Measurements from ENCODE around the gene SMG6. TPM values are rescaled to one million over a fixed set of nuclear protein-coding genes. Genes with fewer than 3 reads are reported as not detected.

Gene SMG6
- total RNA-seq, 2 experiments from 2014 or later, result 39.3 to 39.7 TPM

- no peaks in the 10 kb centered on the region for H3K27me3 ChIP-seq (ENCODE audit: control insufficient read depth in 1 of 2, insufficient read depth in 2 of 2, low read length in 2 of 2)
- H3K4me3 ChIP-seq (ENCODE audit: low read length), result no peak overlapping the region
- peaks cover 83% of the 10 kb centered on the region for H3K36me3 Mint-ChIP-seq (ENCODE audit: low read depth)
- H3K9me3 Mint-ChIP-seq, result no peaks in the 10 kb centered on the region
- no peaks in the 10 kb centered on the region for H3K9me3 ChIP-seq (ENCODE audit: control insufficient read depth in 1 of 2, insufficient read depth in 1 of 2, low read length in 2 of 2)
- H3K36me3 ChIP-seq (ENCODE audit: insufficient read depth, low read length), result peaks cover 83% of the 10 kb centered on the region
- ChIA-PET POLR2A (interaction anchor here (1.0 to 3.9 kb wide), 6 partner anchors 17 to 229 kb away, joined by 3 to 17 read pairs (median 4); partner anchors contain the start of genes HIC1, SMG6 and SRR), CTCF (interaction anchor here (1.0 to 3.8 kb wide), 4 partner anchors 24 to 229 kb away, joined by 3 to 30 read pairs (median 9); partner anchors contain the start of gene HIC1)
- no peak for TF ChIP-seq CTCF (IDR thresholded peaks at IDR 0.05)
- peaks cover 33% of the 10 kb centered on the region for H3K4me1 Mint-ChIP-seq (ENCODE audit: low read depth)
- ATAC-seq (ENCODE audit: poor library complexity) (no peak), DNase-seq (no peak)
- intact Hi-C loops (cut with DNase I, micrococcal nuclease), result loop anchor here (1.0 to 10.0 kb wide), 4 partner anchors 17 to 559 kb away; partner anchors contain the start of gene WDR81 (in 1 of the 2)
- no peaks in the 10 kb centered on the region for H3K27me3 Mint-ChIP-seq
- H3K4me3 Mint-ChIP-seq, result no peak overlapping the region
- H3K27ac ChIP-seq (ENCODE audit: low read depth in 1 of 2, low read length in 2 of 2), result no peak overlapping the region
- H3K27ac Mint-ChIP-seq, result no peak overlapping the region
- peaks cover 14% of the 10 kb centered on the region for H3K4me1 ChIP-seq (ENCODE audit: insufficient read depth, low read length)
These were observed 20.3 kb downstream of the SMG6 start for GRCh38 chr17:2283302-2283701.

GRCh38 chr17:2282297-2282873 lies 21.2 kb downstream of the SMG6 start:
- Histone ChIP-seq H3K9me3 (ENCODE audit: control insufficient read depth in 1 of 2, insufficient read depth in 1 of 2, low read length in 2 of 2) (no peaks in the 10 kb centered on the region), H3K4me1 (ENCODE audit: insufficient read depth, low read length) (peaks cover 14% of the 10 kb centered on the region), H3K27ac (ENCODE audit: low read depth in 1 of 2, low read length in 2 of 2) (no peak overlapping the region), H3K27me3 (ENCODE audit: control insufficient read depth in 1 of 2, insufficient read depth in 2 of 2, low read length in 2 of 2) (no peaks in the 10 kb centered on the region), H3K36me3 (ENCODE audit: insufficient read depth, low read length) (peaks cover 75% of the 10 kb centered on the region), H3K4me3 (ENCODE audit: low read length) (no peak overlapping the region)
- ATAC-seq (ENCODE audit: poor library complexity) (peak; percentile 80), DNase-seq (peak in 4 of 14 experiments; percentile 10 to 81 (median 76))
- H3K36me3 Mint-ChIP-seq (ENCODE audit: low read depth), result peaks cover 74% of the 10 kb centered on the region
- CTCF ChIA-PET, result interaction anchor here (0.7 to 3.8 kb wide), 8 partner anchors 14 to 228 kb away, joined by 3 to 30 read pairs (median 6); partner anchors contain the start of gene HIC1
- POLR2A ChIA-PET, result interaction anchor here (1.0 to 3.9 kb wide), 8 partner anchors 16 to 228 kb away, joined by 3 to 17 read pairs (median 4); partner anchors contain the start of genes HIC1, SMG6 and SRR
- H3K4me3 Mint-ChIP-seq, result no peak overlapping the region
- TF ChIP-seq CTCF (IDR thresholded peaks at IDR 0.05), result peak; percentile 78
- H3K27me3 Mint-ChIP-seq, result no peaks in the 10 kb centered on the region
- peak overlapping the region; percentile 58 for H3K27ac Mint-ChIP-seq
- H3K4me1 Mint-ChIP-seq (ENCODE audit: low read depth), result peaks cover 35% of the 10 kb centered on the region
- H3K9me3 Mint-ChIP-seq, result no peaks in the 10 kb centered on the region
- intact Hi-C loops (cut with DNase I, micrococcal nuclease), result loop anchor here (1.0 to 10.0 kb wide), 5 partner anchors 16 to 558 kb away; partner anchors contain the start of genes HIC1 (in 1 of the 2) and WDR81 (in 1 of the 2)

GRCh38 chr17:2279707-2280106 lies 23.9 kb downstream of the SMG6 start:
- ChIA-PET POLR2A (interaction anchor here (0.6 to 1.9 kb wide), 6 partner anchors 8 to 224 kb away, joined by 3 to 7 read pairs (median 4); no protein-coding TSS in a partner anchor), CTCF (interaction anchor here (1.2 to 2.9 kb wide), 3 partner anchors 16 to 35 kb away, joined by 3 to 15 read pairs (median 5); no protein-coding TSS in a partner anchor)
- Histone ChIP-seq H3K27ac (ENCODE audit: low read depth in 1 of 2, low read length in 2 of 2) (no peak overlapping the region), H3K4me1 (ENCODE audit: insufficient read depth, low read length) (peaks cover 28% of the 10 kb centered on the region), H3K4me3 (ENCODE audit: low read length) (no peak overlapping the region), H3K36me3 (ENCODE audit: insufficient read depth, low read length) (peaks cover 57% of the 10 kb centered on the region), H3K27me3 (ENCODE audit: control insufficient read depth in 1 of 2, insufficient read depth in 2 of 2, low read length in 2 of 2) (no peaks in the 10 kb centered on the region), H3K9me3 (ENCODE audit: control insufficient read depth in 1 of 2, insufficient read depth in 1 of 2, low read length in 2 of 2) (no peaks in the 10 kb centered on the region)
- ATAC-seq (ENCODE audit: poor library complexity) (no peak), DNase-seq (no peak)
- H3K9me3 Mint-ChIP-seq, result no peaks in the 10 kb centered on the region
- peaks cover 73% of the 10 kb centered on the region for H3K36me3 Mint-ChIP-seq (ENCODE audit: low read depth)
- no peak for TF ChIP-seq CTCF (IDR thresholded peaks at IDR 0.05)
- peak overlapping the region; percentile 67 for H3K27ac Mint-ChIP-seq
- H3K27me3 Mint-ChIP-seq, result no peaks in the 10 kb centered on the region
- peaks cover 58% of the 10 kb centered on the region for H3K4me1 Mint-ChIP-seq (ENCODE audit: low read depth)
- H3K4me3 Mint-ChIP-seq, result peak overlapping the region; percentile 11
- intact Hi-C loops (cut with DNase I, micrococcal nuclease), result loop anchor here in 1 of 2 experiments (10.0 kb wide), 2 partner anchors 395 to 555 kb away; partner anchors contain the start of gene WDR81

Data from CD4-positive, alpha-beta T cell (primary cell).